GM15510 (cell line): Measurements from ENCODE around the gene C16orf89.

Source experiments
- POLR2A ChIP-seq: IDR thresholded peaks from 3 replicates; pipeline ENCODE4 v1.6.1; 2011; ENCODE audit warnings: borderline replicate concordance; ENCODE audit not compliant: insufficient read length; ENCODE audit errors: extremely low read depth

Gene C16orf89

GRCh38 chr16:5003828-5004227 lies 61.9 kb downstream of the C16orf89 start:
- TF ChIP-seq POLR2A: no peak

- no peak for TF ChIP-seq POLR2A
These were observed 62.5 kb downstream of the C16orf89 start for GRCh38 chr16:5003211-5003610.

- no peak for TF ChIP-seq POLR2A
These were observed 63.0 kb downstream of the C16orf89 start for GRCh38 chr16:5002699-5003143.

- TF ChIP-seq POLR2A: no peak
These were observed 63.8 kb downstream of the C16orf89 start for GRCh38 chr16:5001986-5002385.

- TF ChIP-seq POLR2A: no peak
These were observed 64.2 kb downstream of the C16orf89 start for GRCh38 chr16:5001571-5001970.

- TF ChIP-seq POLR2A: no peak
These were observed 65.2 kb downstream of the C16orf89 start for GRCh38 chr16:5000573-5001001.

- no peak for TF ChIP-seq POLR2A
These were observed 70.9 kb downstream of the C16orf89 start for GRCh38 chr16:4994719-4995434.
